HUDEP-2 (cell line): ENCODE measurements around the gene TRIM71.
"Not testable (repeated sequence)": the region's sequence is repeated elsewhere in the genome, so short reads cannot be mapped to it uniquely, and the experiment has no call there.

Experiments used
- DNase-seq, 76 experiments: peaks; one replicate each; lab custom pipeline; 2025; ENCODE audit not compliant: unreplicated experiment in 76 of 76; lab: John Stamatoyannopoulos, UW

TRIM71 gene

GRCh38 chr3:32913790-32914446 is 96.1 kb downstream of the TRIM71 start:
- no peak for DNase-seq

- no peak for DNase-seq
Measured at GRCh38 chr3:32919920-32920319, 102.1 kb downstream of the TRIM71 start.

- DNase-seq, result no peak
Measured at GRCh38 chr3:32922078-32922477, 104.3 kb downstream of the TRIM71 start.

- no peak for DNase-seq
Measured at GRCh38 chr3:32930161-32930560, 112.4 kb downstream of the TRIM71 start.

- DNase-seq, result not testable (repeated sequence)
Measured at GRCh38 chr3:32931273-32931672, 113.5 kb downstream of the TRIM71 start.

GRCh38 chr3:32934150-32934742 is 116.4 kb downstream of the TRIM71 start:
- DNase-seq, result peak in 12 of 76 experiments; percentile 1 to 22 (median 6)

GRCh38 chr3:32937331-32937730 is 119.5 kb downstream of the TRIM71 start:
- no peak for DNase-seq

GRCh38 chr3:32939531-32940284 is 121.9 kb downstream of the TRIM71 start:
- not testable (repeated sequence) for DNase-seq

GRCh38 chr3:32940726-32941125 is 122.9 kb downstream of the TRIM71 start:
- DNase-seq, result no peak

GRCh38 chr3:32945136-32945535 is 127.3 kb downstream of the TRIM71 start:
- no peak for DNase-seq

GRCh38 chr3:32945598-32945997 is 127.8 kb downstream of the TRIM71 start:
- DNase-seq, result not testable (repeated sequence)

GRCh38 chr3:32946973-32947788 is 129.4 kb downstream of the TRIM71 start:
- DNase-seq, result peak in 4 of 76 experiments; percentile 9 to 54 (median 18)
